Suppressor macrophage treated with lipopolysaccharide for 4 hours (primary cell): ENCODE data around the gene FAHD2A.
"Not testable (repeated sequence)": the region's sequence is repeated elsewhere in the genome, so short reads cannot be mapped to it uniquely, and the experiment has no call there.

Experiments
- DNase-seq: peaks from one replicate; pipeline ENCODE4 v3.0.0-alpha.2; 2020

The FAHD2A gene

GRCh38 chr2:95442474-95443099 lies 40.1 kb downstream of the FAHD2A start:
- DNase-seq = not testable (repeated sequence)

DNA sequence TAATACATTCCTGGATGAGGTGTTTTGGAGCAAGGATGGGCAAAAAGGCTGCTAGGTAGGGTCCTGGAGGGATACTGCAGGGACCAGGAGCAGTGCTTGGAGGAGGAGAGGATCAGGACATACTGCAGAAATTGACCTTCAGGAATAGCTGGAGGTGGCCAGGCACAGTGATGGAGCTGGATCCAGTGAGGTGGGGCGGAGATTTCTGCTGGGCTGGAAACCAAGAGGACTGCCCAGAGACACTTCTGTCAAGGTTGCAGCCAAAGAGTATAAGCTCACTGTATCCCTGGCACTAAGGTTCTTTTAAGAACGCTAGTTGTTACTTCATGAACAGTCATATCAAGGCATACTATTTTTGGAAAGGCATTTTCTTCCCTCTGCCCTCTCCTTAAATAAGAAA lies 42.8 kb downstream of the FAHD2A start:
- not testable (repeated sequence) for DNase-seq

- not testable (repeated sequence) for DNase-seq
Observed at GRCh38 chr2:95463292-95463691, 60.8 kb downstream of the FAHD2A start.
